ENCODE data around the gene CHST1. TPM values are rescaled to one million over a fixed set of nuclear protein-coding genes. Genes with fewer than 3 reads are reported as not detected.

Gene CHST1
- total and polyA plus RNA-seq, 9 donors, result 3.4 to 12.9 (median 7.6) TPM

- Histone ChIP-seq H3K4me1 (ENCODE audit: insufficient read depth) (no peaks in the 10 kb centered on the region), H3K27me3 (no peaks in the 10 kb centered on the region), H3K27ac (no peak overlapping the region), H3K9me3 (no peaks in the 10 kb centered on the region), H3K4me3 (no peak overlapping the region), H3K36me3 (no peaks in the 10 kb centered on the region)
- intact Hi-C loops (cut with DNase I), result no loop called here
- no peak for TF ChIP-seq EP300 (IDR thresholded peaks at IDR 0.05)
- TF ChIP-seq POLR2A (IDR thresholded peaks at IDR 0.05), result no peak
- no peak for TF ChIP-seq CTCF (IDR thresholded peaks at IDR 0.05)
- WGBS, 3 donors, result 54 to 60% (median 57%) methylated on average over 7 of the region's 7 CpGs
- DNase-seq, result no peak
These were observed 21.7 kb downstream of the CHST1 start for GRCh38 chr11:45643598-45644260.

- intact Hi-C loops (cut with DNase I), result no loop called here
- 67 to 91% (median 73%) methylated on average over 2 of the region's 2 CpGs for WGBS, 3 donors
- TF ChIP-seq POLR2A (IDR thresholded peaks at IDR 0.05) (no peak), CTCF (IDR thresholded peaks at IDR 0.05) (no peak), EP300 (IDR thresholded peaks at IDR 0.05) (no peak)
- no peaks in the 10 kb centered on the region for H3K27me3 ChIP-seq
- no peak overlapping the region for H3K4me3 ChIP-seq
- no peaks in the 10 kb centered on the region for H3K36me3 ChIP-seq
- no peaks in the 10 kb centered on the region for H3K9me3 ChIP-seq
- H3K27ac ChIP-seq, result no peak overlapping the region
- no peaks in the 10 kb centered on the region for H3K4me1 ChIP-seq (ENCODE audit: insufficient read depth)
- DNase-seq, result no peak
These were observed 23.5 kb downstream of the CHST1 start for GRCh38 chr11:45641961-45642360.

- no peak overlapping the region for H3K27ac ChIP-seq
- H3K4me3 ChIP-seq, result no peak overlapping the region
- no peaks in the 10 kb centered on the region for H3K36me3 ChIP-seq
- WGBS, 3 donors, result 60 to 73% (median 71%) methylated on average over 2 of the region's 2 CpGs
- no peaks in the 10 kb centered on the region for H3K9me3 ChIP-seq
- intact Hi-C loops (cut with DNase I), result no loop called here
- TF ChIP-seq CTCF (IDR thresholded peaks at IDR 0.05), result no peak
- TF ChIP-seq POLR2A (IDR thresholded peaks at IDR 0.05), result no peak
- TF ChIP-seq EP300 (IDR thresholded peaks at IDR 0.05), result no peak
- no peaks in the 10 kb centered on the region for H3K4me1 ChIP-seq (ENCODE audit: insufficient read depth)
- H3K27me3 ChIP-seq, result no peaks in the 10 kb centered on the region
- DNase-seq, result no peak
These were observed 27.4 kb downstream of the CHST1 start for GRCh38 chr11:45638051-45638450.

- 85 to 93% (median 92%) methylated on average over 1 of the region's 1 CpG for WGBS, 3 donors
- H3K4me1 ChIP-seq (ENCODE audit: insufficient read depth), result no peaks in the 10 kb centered on the region
- H3K27ac ChIP-seq, result no peak overlapping the region
- H3K27me3 ChIP-seq, result no peaks in the 10 kb centered on the region
- no peaks in the 10 kb centered on the region for H3K36me3 ChIP-seq
- no peak for DNase-seq
- intact Hi-C loops (cut with DNase I), result no loop called here
- no peaks in the 10 kb centered on the region for H3K9me3 ChIP-seq
- H3K4me3 ChIP-seq, result no peak overlapping the region
- TF ChIP-seq CTCF (IDR thresholded peaks at IDR 0.05) (no peak), POLR2A (IDR thresholded peaks at IDR 0.05) (no peak), EP300 (IDR thresholded peaks at IDR 0.05) (no peak)
These were observed 29.5 kb downstream of the CHST1 start for GRCh38 chr11:45635907-45636306.

All from ovary (tissue), 9 donors.